Fibroblast of the aortic adventitia (primary cell): ENCODE data around the gene RAX2. TPM values are rescaled to one million over a fixed set of nuclear protein-coding genes. Genes with fewer than 3 reads are reported as not detected.

Experiments used
- DNase-seq: peaks from one replicate; pipeline ENCODE4 v3.0.0-alpha.2; 2010; ENCODE audit warnings: low read depth
- H3K4me3 ChIP-seq: 2 replicates; pipeline ENCODE4 v1.5.1; 2011; ENCODE audit warnings: low read depth, mild to moderate bottlenecking, control low read depth, low read length, moderate library complexity
- total RNA-seq: library from RNA; depleted of rRNA; stranded (reverse); fragments of >200 nt; gene quantifications from 2 replicates; pipeline ENCODE4 v1.2.3, GENCODE V29; 2012; ENCODE audit warnings: low replicate concordance
- TF ChIP-seq, protein P1 (sequence below): IDR thresholded peaks from 2 replicates; pipeline ENCODE4 v1.5.1; 2011; ENCODE audit warnings: mild to moderate bottlenecking, low read length, control low read depth, inconsistent platforms; ENCODE audit not compliant: insufficient read depth

The RAX2 gene
- total RNA-seq, 1 donor, result not detected

GRCh38 chr19:3738477-3739220 lies 33.4 kb downstream of the RAX2 start:
- DNase-seq, result no peak
- TF ChIP-seq, protein P1, sequence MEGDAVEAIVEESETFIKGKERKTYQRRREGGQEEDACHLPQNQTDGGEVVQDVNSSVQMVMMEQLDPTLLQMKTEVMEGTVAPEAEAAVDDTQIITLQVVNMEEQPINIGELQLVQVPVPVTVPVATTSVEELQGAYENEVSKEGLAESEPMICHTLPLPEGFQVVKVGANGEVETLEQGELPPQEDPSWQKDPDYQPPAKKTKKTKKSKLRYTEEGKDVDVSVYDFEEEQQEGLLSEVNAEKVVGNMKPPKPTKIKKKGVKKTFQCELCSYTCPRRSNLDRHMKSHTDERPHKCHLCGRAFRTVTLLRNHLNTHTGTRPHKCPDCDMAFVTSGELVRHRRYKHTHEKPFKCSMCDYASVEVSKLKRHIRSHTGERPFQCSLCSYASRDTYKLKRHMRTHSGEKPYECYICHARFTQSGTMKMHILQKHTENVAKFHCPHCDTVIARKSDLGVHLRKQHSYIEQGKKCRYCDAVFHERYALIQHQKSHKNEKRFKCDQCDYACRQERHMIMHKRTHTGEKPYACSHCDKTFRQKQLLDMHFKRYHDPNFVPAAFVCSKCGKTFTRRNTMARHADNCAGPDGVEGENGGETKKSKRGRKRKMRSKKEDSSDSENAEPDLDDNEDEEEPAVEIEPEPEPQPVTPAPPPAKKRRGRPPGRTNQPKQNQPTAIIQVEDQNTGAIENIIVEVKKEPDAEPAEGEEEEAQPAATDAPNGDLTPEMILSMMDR, result no peak
- H3K4me3 ChIP-seq, result no peak overlapping the region

DNA sequence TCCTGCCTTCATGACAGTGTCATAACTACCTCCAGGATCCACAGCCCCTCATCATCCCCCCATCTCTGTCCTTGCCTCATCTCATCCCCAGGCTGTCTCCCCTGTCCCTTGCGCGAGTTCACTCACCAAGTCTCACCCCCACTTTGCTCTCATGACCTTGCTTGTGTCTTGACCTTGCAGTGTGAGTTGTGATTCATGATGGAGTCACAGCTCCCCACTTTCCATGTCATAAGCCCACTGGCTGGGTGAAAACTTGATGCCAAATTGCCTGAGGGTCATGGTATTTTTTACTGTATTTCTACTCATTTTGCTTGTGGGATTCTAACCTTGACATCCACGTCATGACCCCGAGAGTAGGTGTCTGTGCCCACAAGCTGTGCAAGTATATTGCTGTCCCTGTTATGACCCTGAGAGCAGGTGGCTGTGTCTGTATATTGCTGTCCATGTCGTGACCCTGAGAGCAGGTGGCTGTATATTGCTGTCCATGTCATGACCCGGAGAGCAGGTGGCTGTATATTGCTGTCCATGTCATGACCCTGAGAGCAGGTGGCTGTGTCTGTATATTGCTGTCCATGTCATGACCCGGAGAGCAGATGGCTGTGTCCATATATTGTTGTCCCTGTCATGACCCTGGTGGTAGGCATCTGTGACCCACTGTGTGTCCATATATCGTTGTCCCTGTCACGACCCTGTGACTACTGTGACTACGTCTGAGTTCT lies 34.4 kb downstream of the RAX2 start:
- no peak overlapping the region for H3K4me3 ChIP-seq
- TF ChIP-seq, protein P1, result no peak
- DNase-seq, result no peak

GRCh38 chr19:3736106-3736724 lies 35.8 kb downstream of the RAX2 start:
- TF ChIP-seq, protein P1, result no peak
- no peak for DNase-seq
- H3K4me3 ChIP-seq, result no peak overlapping the region

- no peak for DNase-seq
- no peak overlapping the region for H3K4me3 ChIP-seq
- TF ChIP-seq, protein P1, result no peak
Observed at GRCh38 chr19:3734310-3734600, 37.8 kb downstream of the RAX2 start.

- TF ChIP-seq, protein P1, result no peak
- no peak for DNase-seq
- no peak overlapping the region for H3K4me3 ChIP-seq
Observed at GRCh38 chr19:3733549-3734309, 38.3 kb downstream of the RAX2 start.

GRCh38 chr19:3732108-3732507 lies 39.9 kb downstream of the RAX2 start:
- TF ChIP-seq, protein P1, result no peak

More at GRCh38 chr19:3732108-3732507, 39.9 kb downstream of the RAX2 start:
- no peak overlapping the region for H3K4me3 ChIP-seq
- DNase-seq, result no peak
